Keratinocyte (primary cell): Measurements from ENCODE around the gene FUOM.

Experiments used
- EZH2 ChIP-seq: IDR thresholded peaks from one replicate; pipeline ENCODE4 v1.6.1; 2012; ENCODE audit warnings: inconsistent platforms, mild to moderate bottlenecking, low read length, moderate library complexity
- TF ChIP-seq, protein P1 (sequence below), 3 experiments: IDR thresholded peaks in 1 of 3; conservative IDR thresholded peaks in 1 of 3; optimal IDR thresholded peaks in 1 of 3; 2 replicates in 2 of 3; 3 replicates in 1 of 3; pipeline versions ENCODE3 to v1.5.1; 2011; ENCODE audit warnings: low read length in 3 of 3, mild to moderate bottlenecking in 3 of 3, moderate library complexity in 2 of 3, control low read depth in 1 of 3, inconsistent platforms in 1 of 3; ENCODE audit not compliant: insufficient read depth in 2 of 3; ENCODE audit errors: extremely low read depth in 1 of 3

DNA sequence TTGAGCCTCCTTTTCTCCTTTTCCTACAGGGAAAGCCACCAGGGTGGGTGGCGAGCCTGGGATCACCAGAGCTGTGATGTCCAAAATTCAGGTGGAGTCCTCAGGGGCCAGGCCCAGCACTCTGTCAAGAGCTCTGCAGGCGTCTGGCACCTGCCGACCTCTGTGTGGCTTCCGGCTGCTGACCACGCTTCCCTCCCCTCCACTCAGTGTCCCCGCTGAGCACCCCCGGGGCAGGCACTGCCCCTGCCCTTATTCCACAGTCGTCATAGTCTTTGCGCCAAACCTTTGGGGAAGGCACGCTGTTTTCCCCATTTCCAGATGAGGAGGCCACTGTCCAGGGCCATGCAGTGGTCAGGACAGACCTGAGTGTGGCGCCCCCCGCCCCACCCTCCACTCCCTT is 43.7 kb upstream of the FUOM start:
- TF ChIP-seq, protein P1, sequence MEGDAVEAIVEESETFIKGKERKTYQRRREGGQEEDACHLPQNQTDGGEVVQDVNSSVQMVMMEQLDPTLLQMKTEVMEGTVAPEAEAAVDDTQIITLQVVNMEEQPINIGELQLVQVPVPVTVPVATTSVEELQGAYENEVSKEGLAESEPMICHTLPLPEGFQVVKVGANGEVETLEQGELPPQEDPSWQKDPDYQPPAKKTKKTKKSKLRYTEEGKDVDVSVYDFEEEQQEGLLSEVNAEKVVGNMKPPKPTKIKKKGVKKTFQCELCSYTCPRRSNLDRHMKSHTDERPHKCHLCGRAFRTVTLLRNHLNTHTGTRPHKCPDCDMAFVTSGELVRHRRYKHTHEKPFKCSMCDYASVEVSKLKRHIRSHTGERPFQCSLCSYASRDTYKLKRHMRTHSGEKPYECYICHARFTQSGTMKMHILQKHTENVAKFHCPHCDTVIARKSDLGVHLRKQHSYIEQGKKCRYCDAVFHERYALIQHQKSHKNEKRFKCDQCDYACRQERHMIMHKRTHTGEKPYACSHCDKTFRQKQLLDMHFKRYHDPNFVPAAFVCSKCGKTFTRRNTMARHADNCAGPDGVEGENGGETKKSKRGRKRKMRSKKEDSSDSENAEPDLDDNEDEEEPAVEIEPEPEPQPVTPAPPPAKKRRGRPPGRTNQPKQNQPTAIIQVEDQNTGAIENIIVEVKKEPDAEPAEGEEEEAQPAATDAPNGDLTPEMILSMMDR (optimal IDR thresholded peaks at IDR 0.05 in 1 of 3, IDR thresholded peaks at IDR 0.05 in 1 of 3, conservative IDR thresholded peaks at IDR 0.05 in 1 of 3; ENCODE audit: extremely low read depth in 1 of 3, insufficient read depth in 2 of 3, low read length in 3 of 3): no peak
- no peak for TF ChIP-seq EZH2
